ENCODE results near the gene ACOT11.

Gene ACOT11

GRCh38 chr1:54540582-54541295, 7.3 kb upstream of the ACOT11 start:
- TF ChIP-seq, protein P1, sequence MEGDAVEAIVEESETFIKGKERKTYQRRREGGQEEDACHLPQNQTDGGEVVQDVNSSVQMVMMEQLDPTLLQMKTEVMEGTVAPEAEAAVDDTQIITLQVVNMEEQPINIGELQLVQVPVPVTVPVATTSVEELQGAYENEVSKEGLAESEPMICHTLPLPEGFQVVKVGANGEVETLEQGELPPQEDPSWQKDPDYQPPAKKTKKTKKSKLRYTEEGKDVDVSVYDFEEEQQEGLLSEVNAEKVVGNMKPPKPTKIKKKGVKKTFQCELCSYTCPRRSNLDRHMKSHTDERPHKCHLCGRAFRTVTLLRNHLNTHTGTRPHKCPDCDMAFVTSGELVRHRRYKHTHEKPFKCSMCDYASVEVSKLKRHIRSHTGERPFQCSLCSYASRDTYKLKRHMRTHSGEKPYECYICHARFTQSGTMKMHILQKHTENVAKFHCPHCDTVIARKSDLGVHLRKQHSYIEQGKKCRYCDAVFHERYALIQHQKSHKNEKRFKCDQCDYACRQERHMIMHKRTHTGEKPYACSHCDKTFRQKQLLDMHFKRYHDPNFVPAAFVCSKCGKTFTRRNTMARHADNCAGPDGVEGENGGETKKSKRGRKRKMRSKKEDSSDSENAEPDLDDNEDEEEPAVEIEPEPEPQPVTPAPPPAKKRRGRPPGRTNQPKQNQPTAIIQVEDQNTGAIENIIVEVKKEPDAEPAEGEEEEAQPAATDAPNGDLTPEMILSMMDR (conservative IDR thresholded peaks at IDR 0.05): no peak
- no peak overlapping the region for H3K27ac ChIP-seq

GRCh38 chr1:54542120-54542961, 5.7 kb upstream of the ACOT11 start:
- H3K27ac ChIP-seq: peak overlapping the region; percentile 35; the same call in 1 of the 2 replicates
- TF ChIP-seq, protein P1 (conservative IDR thresholded peaks at IDR 0.05): peak; percentile 26

- no peak overlapping the region for H3K27ac ChIP-seq
Measured at GRCh38 chr1:54542962-54543539, 5.0 kb upstream of the ACOT11 start.

DNA sequence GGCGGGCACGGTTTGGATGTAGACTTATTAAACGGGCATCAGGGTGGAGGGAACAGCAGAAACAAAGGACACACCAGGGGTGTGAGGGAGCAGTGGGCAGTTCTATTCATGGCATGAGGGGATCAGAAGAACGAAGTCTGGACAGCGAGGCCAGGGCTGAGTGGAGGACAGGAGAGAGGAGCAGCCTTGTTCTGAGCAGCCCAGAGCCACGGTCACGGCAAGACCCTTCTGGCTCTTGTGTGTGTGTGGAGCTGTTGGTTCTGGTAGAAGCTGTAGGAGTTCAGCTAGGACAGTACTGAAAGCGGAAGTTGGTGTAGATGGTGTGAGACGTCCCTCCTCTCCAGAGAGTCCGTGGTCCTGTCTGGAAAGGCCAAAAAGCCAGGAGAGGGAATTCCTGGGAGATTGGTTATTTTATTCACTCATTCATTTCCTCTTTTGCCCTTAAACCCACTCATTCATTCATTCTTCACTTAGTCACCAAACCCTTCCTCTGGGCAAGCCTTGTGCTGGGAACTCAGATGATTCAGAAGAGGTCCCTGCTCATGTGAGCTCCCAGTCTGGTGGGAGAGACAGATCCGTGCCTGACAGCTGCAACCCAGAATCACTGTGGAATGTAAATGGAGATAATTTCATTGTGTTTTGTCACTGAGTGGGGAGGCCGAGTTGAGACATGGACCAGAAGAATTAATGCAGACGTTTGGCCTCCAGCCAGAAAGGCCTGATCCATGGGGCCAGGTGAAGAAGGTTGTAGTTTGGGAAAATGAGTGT, 4.1 kb upstream of the ACOT11 start:
- no peak overlapping the region for H3K27ac ChIP-seq
- TF ChIP-seq, protein P1 (conservative IDR thresholded peaks at IDR 0.05): no peak

More at GRCh38 chr1:54542962-54543539, 5.0 kb upstream of the ACOT11 start:
- TF ChIP-seq, protein P1 (conservative IDR thresholded peaks at IDR 0.05): no peak

GRCh38 chr1:54545916-54546635, 2.0 kb upstream of the ACOT11 start:
- no peak overlapping the region for H3K27ac ChIP-seq
- TF ChIP-seq, protein P1 (conservative IDR thresholded peaks at IDR 0.05): no peak

DNA sequence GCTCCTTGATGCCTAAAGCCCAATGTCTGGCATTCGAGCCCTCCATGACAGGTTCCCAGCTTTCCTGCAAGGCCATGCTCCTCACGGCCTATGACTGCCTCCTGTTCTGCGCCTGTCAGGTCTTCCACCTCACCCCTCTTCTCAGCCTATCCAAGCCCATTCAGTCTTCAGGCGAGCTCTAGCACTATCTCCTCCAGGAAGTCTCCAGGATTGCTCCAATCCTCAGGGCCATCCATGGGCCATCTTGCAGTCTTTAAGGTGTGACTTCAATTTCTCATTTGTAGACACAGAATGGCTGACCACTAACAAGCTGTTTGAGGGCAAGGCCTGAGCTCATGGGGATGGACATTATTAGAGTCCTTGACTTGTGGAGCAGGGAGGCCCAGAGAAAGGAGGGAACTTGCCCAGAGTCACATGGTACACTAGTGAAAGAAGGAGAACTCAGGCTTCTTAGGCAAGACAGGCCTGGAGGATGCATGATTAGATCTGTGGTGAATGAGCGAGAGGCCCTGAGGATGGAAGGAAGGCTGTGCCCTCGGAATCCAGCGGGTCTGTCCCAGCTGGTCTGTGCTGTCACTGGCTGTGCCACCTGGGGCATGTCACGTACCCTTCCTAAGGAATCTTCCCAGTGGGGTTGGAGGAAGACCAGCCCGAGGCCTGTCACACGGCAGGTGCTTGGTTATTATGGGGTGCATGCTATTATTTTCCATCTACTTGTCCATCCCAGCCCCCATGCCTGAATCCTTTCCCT, 1.2 kb upstream of the ACOT11 start:
- TF ChIP-seq, protein P1 (conservative IDR thresholded peaks at IDR 0.05): no peak
- H3K27ac ChIP-seq: no peak overlapping the region
